NK-92 (cell line): ENCODE measurements around the gene UCK2.

Experiments used
- DNase-seq: peaks from one replicate; lab custom pipeline; 2025; ENCODE audit not compliant: unreplicated experiment; lab: John Stamatoyannopoulos, UW

The UCK2 gene

GRCh38 chr1:165897326-165898303 is 70.2 kb downstream of the UCK2 start:
- no peak for DNase-seq

GRCh38 chr1:165898837-165899236 is 71.4 kb downstream of the UCK2 start:
- DNase-seq: no peak

GRCh38 chr1:165899461-165899941 is 72.1 kb downstream of the UCK2 start:
- no peak for DNase-seq

GRCh38 chr1:165900576-165901380 is 73.4 kb downstream of the UCK2 start:
- no peak for DNase-seq

GRCh38 chr1:165902565-165902964 is 75.2 kb downstream of the UCK2 start:
- DNase-seq: no peak

- DNase-seq: no peak
These were observed 76.3 kb downstream of the UCK2 start for GRCh38 chr1:165903672-165904071.

GRCh38 chr1:165904948-165905347 is 77.5 kb downstream of the UCK2 start:
- no peak for DNase-seq

- no peak for DNase-seq
These were observed 78.4 kb downstream of the UCK2 start for GRCh38 chr1:165905853-165906252.

- DNase-seq: no peak
These were observed 79.9 kb downstream of the UCK2 start for GRCh38 chr1:165907256-165907857.

- DNase-seq: no peak
These were observed 83.5 kb downstream of the UCK2 start for GRCh38 chr1:165910764-165911421.

GRCh38 chr1:165911609-165912281 is 84.3 kb downstream of the UCK2 start:
- DNase-seq: no peak

GRCh38 chr1:165912638-165913037 is 85.2 kb downstream of the UCK2 start:
- DNase-seq: no peak

GRCh38 chr1:165914136-165914798 is 86.9 kb downstream of the UCK2 start:
- no peak for DNase-seq

GRCh38 chr1:165915480-165915879 is 88.1 kb downstream of the UCK2 start:
- no peak for DNase-seq

- DNase-seq: no peak
These were observed 88.5 kb downstream of the UCK2 start for GRCh38 chr1:165915932-165916348.

- no peak for DNase-seq
These were observed 89.8 kb downstream of the UCK2 start for GRCh38 chr1:165917166-165917565.

GRCh38 chr1:165924117-165924516 is 96.7 kb downstream of the UCK2 start:
- no peak for DNase-seq

- DNase-seq: no peak
These were observed 98.2 kb downstream of the UCK2 start for GRCh38 chr1:165925498-165926079.

GRCh38 chr1:165927169-165927568 is 99.8 kb downstream of the UCK2 start:
- no peak for DNase-seq
